RWPE2 (cell line): ENCODE results near the gene MTUS2.
"Not testable (repeated sequence)": the region's sequence is repeated elsewhere in the genome, so short reads cannot be mapped to it uniquely, and the experiment has no call there.

Experiments used
- ATAC-seq: fragments of 200-7000 bp; cut with Tn5 transposase; 3 replicates; pipeline ENCODE4 v1.9.1; 2021; ENCODE audit warnings: low read depth
- DNase-seq: peaks from one replicate; pipeline ENCODE4 v3.0.0-alpha.2; 2020; ENCODE audit warnings: low spot score
- H3K27ac ChIP-seq: fragments of 450-650 bp; 2 replicates; pipeline ENCODE4 v1.5.1; 2017; ENCODE audit warnings: mild to moderate bottlenecking; ENCODE audit not compliant: poor library complexity, severe bottlenecking
- H3K27me3 ChIP-seq: fragments of 250-450 bp; sonication (Bioruptor Pico); 2 replicates; pipeline ENCODE4 v1.5.1; 2021; ENCODE audit warnings: mild to moderate bottlenecking, moderate library complexity; ENCODE audit not compliant: insufficient read depth, poor library complexity, severe bottlenecking
- H3K36me3 ChIP-seq: fragments of 250-450 bp; sonication (Bioruptor Pico); 2 replicates; pipeline ENCODE4 v1.5.1; 2020; ENCODE audit warnings: low read depth, mild to moderate bottlenecking, moderate library complexity
- H3K4me1 ChIP-seq: fragments of 250-450 bp; sonication (Bioruptor Pico); 2 replicates; pipeline ENCODE4 v1.5.1; 2021; ENCODE audit warnings: mild to moderate bottlenecking, moderate library complexity; ENCODE audit not compliant: insufficient read depth, poor library complexity, severe bottlenecking
- H3K4me3 ChIP-seq: fragments of 250-450 bp; sonication (Bioruptor Pico); 2 replicates; pipeline ENCODE4 v1.5.1; 2021; ENCODE audit warnings: mild to moderate bottlenecking, moderate library complexity; ENCODE audit not compliant: severe bottlenecking
- H3K9me3 ChIP-seq: fragments of 250-450 bp; sonication (Bioruptor Pico); 2 replicates; pipeline ENCODE4 v1.5.1; 2021; ENCODE audit warnings: mild to moderate bottlenecking, moderate library complexity; ENCODE audit not compliant: severe bottlenecking
- CTCF ChIP-seq: fragments of 450-650 bp; IDR thresholded peaks from one replicate; pipeline ENCODE4 v1.5.1; 2017; ENCODE audit warnings: mild to moderate bottlenecking, moderate library complexity; ENCODE audit not compliant: poor library complexity, severe bottlenecking

Gene MTUS2

GRCh38 chr13:29336356-29336755 is 516.2 kb downstream of the MTUS2 start:
- no peaks in the 10 kb centered on the region for H3K27me3 ChIP-seq
- no peaks in the 10 kb centered on the region for H3K4me1 ChIP-seq
- no peak overlapping the region for H3K27ac ChIP-seq
- no peak for TF ChIP-seq CTCF
- no peaks in the 10 kb centered on the region for H3K36me3 ChIP-seq
- ATAC-seq (no peak), DNase-seq (no peak)
- H3K4me3 ChIP-seq, result no peak overlapping the region
- H3K9me3 ChIP-seq, result no peaks in the 10 kb centered on the region

DNA sequence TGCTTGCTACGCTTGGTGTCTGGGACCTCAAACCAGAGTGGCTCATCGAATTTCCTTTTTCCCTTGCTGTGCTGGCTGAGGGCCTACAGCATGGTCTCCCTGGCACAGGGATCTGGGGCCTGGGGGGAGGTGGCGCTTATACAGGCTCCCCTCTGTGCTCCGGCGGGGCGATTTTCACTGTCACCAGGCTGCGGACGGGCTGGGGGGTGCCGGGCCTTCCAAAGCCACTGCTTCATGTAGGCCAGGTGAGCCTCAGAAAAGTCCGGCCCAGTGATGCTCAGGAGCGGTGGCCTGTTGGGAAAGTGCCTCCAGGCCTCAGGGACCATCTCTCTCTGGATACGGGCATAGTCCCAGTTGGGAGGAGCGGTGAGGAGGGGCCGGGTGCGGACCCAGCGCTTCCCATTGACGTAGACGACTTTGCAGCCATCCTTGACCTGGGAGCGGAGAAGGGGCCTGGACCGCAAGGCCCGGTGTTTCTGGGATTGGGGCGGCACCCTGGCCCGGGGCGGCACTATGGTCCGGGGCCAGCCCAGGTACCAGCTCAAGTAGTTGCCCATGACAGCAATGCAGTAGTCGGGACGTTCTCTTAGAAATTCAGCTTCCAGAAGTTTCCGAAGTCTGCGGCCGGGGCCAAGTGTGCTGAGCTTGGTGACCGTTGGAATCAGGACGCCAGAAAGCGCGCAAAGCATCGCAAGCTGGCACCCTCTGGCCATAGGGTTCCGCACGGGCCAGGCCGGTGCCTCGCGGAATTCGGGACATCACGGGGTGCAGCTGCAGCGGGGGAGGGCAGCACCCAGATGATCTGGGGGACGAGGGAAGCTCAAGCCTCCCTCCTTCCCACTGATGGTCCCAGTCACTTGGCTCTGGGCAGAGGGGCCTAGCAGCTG is 519.5 kb downstream of the MTUS2 start:
- Histone ChIP-seq H3K4me3 (no peak overlapping the region), H3K36me3 (no peaks in the 10 kb centered on the region), H3K4me1 (no peaks in the 10 kb centered on the region), H3K27ac (no peak overlapping the region), H3K9me3 (no peaks in the 10 kb centered on the region), H3K27me3 (no peaks in the 10 kb centered on the region)
- no peak for TF ChIP-seq CTCF
- ATAC-seq, result no peak
- DNase-seq, result no peak

DNA sequence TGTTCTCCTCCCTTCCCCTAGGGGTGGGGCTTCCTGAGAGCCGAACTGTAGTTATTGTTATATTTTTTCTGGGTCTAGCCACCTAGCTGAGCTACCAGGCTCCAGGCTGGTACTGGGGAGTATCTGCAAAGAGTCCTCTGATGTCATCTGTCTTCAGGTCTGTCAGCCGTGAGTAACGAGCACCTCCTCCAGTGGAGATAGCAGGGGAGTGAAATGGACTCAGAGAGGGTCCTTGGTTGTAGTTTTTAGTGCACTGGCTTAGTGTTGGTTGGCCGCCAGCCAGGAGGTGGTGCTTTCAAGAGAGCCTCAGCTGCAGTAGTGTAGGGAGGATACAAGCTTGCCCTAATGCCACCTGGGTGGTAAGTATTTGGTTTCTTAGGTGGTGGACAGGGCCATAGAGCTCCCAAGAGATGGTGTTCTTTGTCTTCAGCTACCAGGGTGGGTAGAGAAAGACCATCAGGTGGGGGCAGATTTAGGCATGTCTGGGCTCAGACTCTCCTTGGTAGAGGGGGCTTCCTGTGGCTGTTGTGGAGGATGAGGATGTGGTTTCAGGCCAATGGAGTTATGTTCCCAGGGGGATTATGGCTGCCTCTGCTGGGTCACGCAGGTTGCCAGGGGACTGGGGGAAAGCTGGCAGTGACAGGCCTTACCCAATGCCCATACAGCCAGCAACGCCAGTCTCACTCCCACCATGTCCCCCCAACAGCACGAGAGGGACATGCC is 525.9 kb downstream of the MTUS2 start:
- not testable (repeated sequence) for H3K27ac ChIP-seq, H3K27me3 ChIP-seq, H3K36me3 ChIP-seq, ATAC-seq, H3K9me3 ChIP-seq, DNase-seq, H3K4me3 ChIP-seq, H3K4me1 ChIP-seq

DNA sequence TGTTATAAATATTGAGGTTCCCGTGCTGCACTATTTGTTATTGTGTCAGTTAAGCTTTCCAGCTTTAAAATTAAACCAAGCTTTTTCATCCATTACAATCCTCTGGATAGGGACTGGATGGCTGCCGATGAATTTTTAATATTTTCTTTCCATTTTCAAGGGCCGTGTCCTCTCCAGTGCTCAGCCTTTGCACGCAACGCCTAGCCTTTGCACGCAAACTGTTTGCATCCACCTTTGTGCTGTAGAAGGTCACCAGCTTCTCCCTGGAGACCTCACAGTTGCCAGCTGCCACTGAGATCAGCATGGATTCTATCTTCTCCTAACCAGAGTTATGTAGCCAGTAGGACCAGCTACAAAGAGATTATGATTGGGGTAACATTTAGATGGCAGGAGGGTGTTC is 534.9 kb downstream of the MTUS2 start:
- no peak for TF ChIP-seq CTCF

DNA sequence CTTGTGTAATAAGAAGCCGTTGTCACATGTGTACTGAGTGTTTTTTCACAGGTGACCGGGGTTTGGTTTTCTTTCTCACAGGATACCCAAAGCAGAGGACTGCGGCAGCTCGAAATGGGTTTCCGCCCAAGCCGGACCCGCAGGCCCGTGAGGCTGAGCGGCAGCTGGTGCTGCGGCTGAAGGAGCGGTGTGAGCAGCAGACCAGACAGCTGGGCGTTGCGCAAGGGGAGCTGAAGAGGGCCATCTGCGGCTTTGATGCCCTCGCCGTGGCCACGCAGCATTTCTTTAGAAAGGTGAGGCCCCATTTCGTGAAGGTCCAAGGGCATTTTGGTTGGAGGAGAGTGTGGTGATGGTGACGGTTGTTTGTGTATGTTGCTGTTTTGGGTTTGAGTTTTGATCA is 539.0 kb downstream of the MTUS2 start:
- Histone ChIP-seq H3K4me1 (no peaks in the 10 kb centered on the region), H3K9me3 (no peaks in the 10 kb centered on the region), H3K36me3 (no peaks in the 10 kb centered on the region), H3K4me3 (no peak overlapping the region), H3K27me3 (peaks cover 25% of the 10 kb centered on the region), H3K27ac (no peak overlapping the region)
- ATAC-seq (no peak), DNase-seq (no peak)
- TF ChIP-seq CTCF, result no peak

More for the DNA sequence above, 534.9 kb downstream of the MTUS2 start:
- H3K4me3 ChIP-seq, result no peak overlapping the region
- no peaks in the 10 kb centered on the region for H3K4me1 ChIP-seq
- no peak overlapping the region for H3K27ac ChIP-seq
- peaks cover 25% of the 10 kb centered on the region for H3K27me3 ChIP-seq
- H3K9me3 ChIP-seq, result no peaks in the 10 kb centered on the region
- ATAC-seq, result no peak
- H3K36me3 ChIP-seq, result no peaks in the 10 kb centered on the region
- no peak for DNase-seq
